ENCODE data around the gene TAF12.
"Not testable (repeated sequence)": the region's sequence is repeated elsewhere in the genome, so short reads cannot be mapped to it uniquely, and the experiment has no call there.

The TAF12 gene

DNA sequence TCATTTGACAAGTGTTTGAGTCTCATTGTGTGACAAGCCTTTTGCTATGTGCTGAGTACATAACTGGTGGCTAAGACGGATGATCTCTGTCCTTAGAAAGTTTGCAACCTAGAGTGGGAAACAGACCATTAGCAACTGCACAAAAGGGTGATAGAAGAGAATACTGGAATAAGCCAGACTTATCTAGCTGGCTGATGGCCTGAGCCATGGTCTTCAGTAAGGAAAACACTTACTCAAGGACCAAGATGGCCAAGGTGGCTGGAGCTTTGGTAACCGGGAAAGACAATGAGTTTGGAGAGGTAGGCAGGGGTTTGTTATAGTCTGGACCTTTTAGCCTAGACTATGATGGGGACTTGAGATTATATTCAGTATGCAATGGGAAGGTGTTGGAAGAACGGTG, 1.6 kb upstream of the TAF12 start:
- no peak for DNase-seq

DNA sequence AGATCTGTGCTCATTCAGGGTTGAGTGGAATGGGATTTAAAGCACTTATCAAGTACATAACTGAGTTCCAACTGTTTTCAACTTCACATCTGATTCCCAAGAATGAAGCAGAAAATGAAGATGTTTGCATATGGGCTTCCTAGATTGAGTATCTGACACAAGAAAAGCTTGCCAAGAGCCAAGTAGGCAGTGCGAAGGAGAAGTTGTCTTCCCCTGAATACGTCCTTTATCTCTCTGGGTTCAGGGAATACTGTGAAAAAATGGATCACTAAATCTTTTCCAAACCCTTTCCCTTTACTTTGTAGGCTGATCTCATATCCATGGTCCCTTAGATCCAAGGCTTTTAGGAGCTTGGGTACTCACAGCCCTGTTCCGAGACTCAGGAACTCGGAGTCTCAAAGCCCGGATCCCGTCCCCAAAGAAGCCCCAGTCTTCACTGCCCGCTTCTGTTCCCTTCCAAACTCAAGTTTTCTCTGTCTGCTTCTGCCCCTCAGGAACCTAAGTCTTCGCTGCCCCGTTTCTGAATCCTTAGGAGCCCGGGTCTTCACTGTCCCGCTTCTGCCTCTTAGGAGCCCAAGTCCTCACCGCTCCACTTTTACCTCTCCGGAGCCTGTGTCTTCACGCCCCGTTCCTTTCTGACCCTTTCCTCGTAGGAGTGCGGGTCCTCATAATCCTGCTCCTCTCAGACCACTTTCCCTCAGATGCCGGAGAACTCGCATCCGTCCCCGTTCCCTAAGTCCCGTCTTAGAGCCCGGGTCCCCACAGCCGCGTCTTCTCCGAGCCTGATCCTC, 616 bp downstream of the TAF12 start:
- DNase-seq, result no peak

DNA sequence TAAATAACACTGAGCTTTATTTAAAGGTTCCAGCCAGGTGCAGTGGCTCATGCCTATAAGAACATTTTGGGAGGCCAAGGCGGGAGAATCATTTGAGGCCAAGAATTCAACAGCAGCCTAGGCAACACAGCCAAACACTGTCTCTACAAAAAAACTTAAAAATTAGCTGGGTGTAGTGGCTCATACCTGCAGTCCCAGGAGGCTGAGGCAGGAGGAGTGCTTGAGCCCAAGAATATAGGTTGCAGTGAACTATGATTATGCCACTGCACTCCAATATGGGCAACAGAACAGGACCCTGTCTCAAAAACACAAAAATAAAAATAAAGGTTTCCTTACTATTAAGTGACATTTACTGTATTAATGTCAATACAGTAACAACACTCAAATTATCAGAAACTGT, 2.1 kb downstream of the TAF12 start:
- no peak for DNase-seq

DNA sequence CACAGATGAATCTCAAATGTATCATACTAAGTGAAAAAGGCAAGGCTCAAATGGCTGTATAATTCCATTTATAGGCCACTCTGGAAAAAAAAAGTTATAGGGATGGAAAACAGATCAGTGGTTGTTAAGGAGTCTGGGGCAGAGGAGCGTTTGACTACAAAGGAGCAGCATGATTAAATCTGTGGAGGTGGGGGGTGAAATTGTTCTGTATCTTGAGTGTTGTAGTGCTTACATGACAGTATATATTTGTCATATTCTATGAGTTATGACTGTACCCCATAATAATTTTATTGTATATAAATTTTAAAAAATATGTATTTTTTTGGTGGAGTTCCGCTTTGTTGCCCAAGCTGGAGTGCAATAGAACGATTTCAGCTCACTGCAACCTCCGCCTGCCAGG, 10.3 kb downstream of the TAF12 start:
- DNase-seq, result no peak

DNA sequence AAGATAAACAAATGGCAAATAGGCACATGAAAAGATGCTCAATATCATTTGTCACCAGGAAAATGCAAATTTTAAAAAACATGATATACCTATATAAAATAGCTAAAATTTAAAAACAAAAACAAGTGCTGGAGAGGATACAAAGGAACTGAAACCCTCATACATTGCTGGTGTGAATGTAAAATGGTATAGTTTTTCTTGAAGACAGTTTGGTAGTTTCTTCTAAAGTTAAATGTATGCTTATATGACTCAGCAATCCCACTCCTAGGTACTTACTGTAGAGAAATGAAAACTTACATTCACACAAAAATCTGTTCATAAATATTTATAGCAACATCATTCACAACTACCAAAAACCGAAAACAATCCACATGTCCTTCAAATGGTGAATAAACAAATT, 11.2 kb downstream of the TAF12 start:
- no peak for DNase-seq

DNA sequence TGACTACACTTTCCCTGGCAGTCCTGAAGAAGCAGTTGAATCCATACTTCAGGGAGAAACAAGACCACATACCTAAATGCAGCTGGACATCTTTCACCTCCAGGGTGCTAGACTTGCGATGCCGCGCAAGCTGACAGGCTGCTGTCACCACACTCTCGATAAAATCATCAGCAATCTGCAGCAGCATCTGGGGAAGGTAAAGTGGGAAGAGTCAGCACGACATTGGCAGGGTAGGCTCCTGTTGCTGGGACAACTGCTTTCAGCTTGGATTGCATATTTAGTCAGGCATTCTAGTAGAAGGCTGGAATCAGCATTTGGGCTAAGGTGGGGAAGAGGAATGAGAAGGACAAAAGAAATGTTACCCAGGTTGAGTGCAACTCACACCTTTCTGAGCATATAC, 29.7 kb downstream of the TAF12 start:
- DNase-seq, result no peak

DNA sequence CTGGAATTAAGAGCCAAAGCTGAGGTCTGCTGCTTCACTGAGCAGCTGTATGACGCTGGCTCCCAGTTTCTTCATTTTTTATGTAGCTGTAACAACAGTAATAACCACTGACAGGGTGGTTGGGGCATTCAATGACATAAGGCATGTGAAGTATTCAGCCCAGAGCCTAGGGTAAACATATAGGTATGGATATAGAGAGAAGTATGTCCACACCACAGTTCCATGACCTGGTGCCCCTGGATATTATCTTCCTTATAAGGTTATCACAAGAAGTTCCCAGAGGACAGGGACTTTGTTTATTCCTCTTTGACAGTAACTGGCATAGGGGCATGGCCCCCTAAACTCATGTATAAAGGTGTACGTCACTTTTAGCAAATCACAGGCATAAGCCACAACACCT, 36.1 kb downstream of the TAF12 start:
- DNase-seq, result no peak

DNA sequence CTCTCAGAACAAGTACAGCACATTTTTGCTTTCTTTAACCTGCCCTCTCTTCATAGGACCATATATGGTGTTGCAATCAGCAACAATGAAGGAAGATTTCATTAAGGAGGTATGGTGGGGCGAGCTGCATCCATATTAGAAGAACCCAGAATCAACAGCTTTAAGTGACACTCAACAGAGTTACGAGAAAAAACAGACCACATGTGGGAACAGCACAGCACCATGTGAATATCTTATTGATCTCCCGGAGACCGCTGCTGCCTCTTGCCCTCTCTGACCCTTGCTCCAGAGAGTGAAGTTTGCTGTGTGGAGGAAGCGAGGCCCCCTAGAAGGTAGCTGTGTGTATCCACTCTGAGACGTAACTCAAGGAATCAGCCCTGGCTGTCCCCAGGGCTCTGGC, 37.9 kb downstream of the TAF12 start:
- no peak for DNase-seq

DNA sequence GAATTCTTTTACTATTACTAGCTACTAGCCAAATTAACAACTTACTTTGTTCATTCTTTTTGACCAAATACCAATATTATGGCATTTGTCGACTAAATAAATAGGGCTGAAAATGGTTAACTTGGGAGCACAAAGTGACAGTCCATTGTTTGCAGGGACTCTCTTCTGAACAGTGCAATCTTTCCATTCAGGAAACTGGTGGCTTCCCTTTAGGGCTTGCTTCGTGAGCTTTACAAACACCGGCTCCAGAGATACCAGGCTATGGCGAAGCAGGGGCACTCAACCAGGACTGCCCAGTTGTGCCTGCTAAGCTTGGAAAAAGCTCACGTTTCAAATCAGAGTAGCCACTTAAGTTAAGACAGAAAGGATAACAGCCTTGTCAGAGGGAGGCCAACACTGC, 38.5 kb downstream of the TAF12 start:
- DNase-seq, result no peak

DNA sequence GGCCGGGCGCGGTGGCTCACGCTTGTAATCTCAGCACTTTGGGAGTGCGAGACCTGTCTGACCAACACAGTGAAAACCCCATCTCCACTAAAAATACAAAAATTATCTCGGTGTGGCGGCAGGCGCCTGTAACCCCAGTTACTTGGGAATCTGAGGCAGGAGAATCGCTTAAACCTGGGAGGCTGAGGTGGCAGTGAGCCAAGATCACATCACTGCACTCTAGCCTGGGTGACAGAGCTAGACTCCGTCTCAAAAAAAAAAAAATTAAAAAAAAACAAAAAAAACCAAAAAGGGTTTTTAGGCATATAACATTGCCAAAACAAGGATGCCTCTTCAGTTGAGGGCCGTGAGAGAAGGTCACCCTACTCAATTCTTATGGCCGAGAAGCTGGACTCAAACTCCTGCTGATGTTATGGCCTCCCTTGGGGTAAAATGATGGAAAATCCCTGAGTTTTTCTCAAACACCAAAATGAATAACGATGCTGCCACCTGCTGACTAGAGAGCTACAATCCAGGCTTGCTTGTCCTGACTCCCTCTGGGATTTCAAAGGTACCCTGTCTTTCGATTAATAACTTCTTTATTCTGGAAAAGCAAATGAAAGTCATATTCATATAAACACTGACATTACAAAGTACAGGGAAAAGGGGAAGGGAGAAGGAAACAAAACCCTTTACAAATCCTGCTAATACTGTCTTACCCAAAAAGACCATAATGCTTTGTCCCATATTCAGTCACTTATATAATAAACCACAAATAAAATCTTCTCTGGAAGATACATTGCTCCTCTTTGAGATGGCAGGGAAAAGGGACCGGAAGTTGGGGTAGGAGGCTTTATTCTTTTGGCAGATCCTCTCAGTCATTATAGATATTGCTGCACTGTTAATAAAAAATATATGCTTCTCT, 40.1 kb downstream of the TAF12 start:
- peak; percentile 49 for DNase-seq

DNA sequence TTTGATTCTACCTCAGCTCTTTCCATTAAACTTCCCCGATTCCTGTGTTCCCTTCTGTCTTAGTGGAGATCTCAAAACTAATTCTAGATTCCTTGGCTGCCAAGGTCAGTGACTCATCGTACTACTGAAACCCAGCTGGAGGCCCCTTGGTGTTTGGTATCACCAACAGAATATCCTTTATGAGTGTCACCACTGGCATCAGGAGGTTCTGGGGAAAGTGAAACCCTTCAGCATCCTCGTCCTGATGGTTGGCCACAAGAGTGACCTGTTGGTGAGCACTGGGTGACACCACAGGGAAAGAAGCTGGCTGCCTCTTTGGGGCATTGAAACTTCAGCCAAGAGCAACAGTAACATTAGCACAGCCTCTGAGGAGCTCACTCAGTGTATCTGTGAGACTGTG, 41.2 kb downstream of the TAF12 start:
- DNase-seq, result no peak

DNA sequence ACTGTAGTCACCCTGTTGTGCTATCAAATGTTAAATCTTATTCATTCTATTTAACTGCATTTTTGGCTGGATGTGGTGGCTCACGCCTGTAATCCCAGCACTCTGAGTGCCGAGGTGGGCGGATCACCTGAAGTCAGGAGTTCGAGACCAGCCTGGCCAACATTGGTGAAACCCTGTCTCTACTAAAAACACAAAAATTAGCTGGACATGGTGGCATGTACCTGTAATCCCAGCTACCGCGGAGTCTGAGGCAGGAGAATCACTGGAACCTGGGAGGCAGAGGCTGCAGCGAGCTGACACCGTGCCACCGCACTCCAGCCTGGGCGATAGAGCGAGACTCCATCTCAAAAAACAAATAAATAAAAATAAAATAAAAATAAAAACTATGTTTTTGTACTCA, 46.6 kb downstream of the TAF12 start:
- DNase-seq, result not testable (repeated sequence)

DNA sequence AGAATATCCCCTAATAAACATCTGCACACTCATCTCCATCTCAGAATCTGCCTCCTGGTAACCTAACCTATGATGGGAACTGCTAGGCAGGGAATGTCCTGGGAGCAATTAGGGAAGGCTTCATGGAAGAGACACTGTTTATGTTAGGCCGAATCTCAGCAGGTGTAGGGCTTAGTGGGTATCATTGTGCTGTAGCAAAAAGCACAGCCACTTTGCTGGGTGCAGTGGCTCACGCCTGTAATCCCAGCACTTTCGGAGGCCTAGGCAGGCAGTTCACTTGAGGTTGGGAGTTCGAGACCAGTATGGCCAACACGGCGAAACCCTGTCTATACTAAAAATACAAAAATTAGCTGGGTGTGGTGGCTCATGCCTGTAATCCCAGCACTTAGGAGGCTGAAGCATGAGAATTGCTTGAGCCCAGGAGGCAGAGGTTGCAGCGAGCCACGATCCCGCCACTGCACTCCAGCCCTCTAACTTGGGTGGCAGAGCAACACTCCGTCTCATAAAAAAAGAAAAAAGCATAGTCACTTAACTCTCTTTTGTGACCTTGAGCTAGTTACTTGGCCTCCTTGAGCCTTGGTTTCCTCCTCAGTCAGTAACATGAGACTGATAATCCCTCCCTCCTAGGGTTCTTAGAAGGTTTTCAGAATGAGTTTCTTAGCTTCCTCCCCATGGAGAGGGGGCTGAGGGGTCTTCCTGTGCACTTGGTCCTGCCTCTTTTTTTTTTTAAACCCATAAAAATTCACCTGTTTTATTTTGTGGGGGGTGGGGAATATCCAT, 47.3 kb downstream of the TAF12 start:
- DNase-seq, result no peak

DNA sequence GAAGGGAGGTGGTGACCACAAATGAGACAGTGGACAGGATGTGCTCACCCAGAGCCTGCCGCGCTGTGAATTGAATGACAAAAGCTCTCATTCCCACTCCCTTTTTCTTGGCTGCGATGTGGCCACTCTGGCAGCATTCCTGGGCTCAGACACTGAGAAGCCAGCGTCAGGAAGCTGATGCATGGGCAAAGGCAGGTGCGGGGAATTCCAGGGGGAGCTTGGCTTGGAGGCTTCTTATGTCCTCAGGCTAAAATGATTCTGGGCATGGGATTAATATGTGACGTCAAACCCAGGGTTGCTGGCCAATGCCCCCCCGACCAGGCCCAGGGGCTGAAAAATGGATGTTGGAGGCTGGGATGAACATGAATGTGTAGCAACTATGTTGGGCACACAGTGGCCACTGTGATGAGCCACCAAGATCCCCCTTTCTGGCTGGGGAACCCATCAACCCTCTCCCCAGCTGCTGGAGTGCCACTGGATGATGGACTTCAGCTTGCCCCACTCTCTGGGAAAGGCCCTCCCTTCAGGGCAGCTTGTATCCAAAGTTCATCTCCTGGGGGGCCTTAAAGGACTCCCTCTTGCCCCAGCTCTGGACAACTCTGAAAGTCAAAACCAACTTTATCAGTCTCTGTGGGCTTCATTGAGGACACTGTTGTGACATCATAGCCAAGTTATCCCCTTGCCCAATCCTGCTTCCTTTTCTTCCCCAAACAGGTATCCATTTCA, 48.0 kb downstream of the TAF12 start:
- DNase-seq, result not testable (repeated sequence)

DNA sequence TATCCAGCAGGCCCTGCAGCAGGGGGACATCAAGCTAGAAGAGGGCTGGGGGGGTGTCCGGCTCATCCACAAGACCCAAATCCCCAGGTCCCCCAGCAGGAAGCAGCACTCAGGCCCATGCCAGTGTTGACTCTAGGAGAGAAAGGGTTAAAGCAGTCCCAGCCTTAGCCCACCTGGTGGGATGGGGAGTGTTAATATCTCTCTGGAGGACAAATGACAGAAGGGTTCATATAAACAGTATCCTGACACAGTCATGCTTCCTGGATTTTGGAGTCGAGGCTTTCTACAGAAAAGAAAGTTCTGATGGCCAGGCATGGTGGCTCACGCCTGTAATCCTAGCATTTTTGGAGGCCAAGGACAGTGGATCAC, 48.9 kb downstream of the TAF12 start:
- DNase-seq, result not testable (repeated sequence)

DNA sequence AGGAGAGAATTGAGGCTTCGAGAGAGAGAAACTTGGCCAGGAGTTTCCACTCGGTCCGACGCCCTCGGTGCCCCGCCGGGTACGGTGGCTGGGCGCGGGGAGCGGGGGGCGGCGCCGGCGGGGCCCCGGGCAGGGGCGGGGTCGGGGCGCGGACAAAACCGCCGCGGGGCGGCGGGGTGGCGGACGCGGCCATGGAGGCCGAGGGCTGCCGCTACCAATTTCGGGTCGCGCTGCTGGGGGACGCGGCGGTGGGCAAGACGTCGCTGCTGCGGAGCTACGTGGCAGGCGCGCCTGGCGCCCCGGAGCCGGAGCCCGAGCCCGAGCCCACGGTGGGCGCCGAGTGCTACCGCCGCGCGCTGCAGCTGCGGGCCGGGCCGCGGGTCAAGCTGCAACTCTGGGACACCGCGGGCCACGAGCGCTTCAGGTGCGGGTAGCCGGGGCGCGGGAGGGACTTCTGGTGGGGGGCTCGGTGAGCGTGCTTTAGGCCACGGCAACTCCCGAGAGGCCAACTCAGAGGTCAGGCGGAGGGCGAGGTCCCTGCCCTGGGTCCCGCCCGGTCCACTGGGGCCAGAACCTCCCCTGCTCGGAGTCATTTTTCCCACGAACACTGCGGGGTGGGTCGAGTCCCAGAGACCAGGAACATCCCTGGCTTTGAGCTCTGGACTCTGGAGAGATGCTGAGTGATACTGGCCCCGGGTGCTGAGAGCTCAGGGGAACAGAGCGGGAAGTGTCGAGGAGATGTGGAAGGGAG, 50.4 kb downstream of the TAF12 start:
- DNase-seq, result no peak

DNA sequence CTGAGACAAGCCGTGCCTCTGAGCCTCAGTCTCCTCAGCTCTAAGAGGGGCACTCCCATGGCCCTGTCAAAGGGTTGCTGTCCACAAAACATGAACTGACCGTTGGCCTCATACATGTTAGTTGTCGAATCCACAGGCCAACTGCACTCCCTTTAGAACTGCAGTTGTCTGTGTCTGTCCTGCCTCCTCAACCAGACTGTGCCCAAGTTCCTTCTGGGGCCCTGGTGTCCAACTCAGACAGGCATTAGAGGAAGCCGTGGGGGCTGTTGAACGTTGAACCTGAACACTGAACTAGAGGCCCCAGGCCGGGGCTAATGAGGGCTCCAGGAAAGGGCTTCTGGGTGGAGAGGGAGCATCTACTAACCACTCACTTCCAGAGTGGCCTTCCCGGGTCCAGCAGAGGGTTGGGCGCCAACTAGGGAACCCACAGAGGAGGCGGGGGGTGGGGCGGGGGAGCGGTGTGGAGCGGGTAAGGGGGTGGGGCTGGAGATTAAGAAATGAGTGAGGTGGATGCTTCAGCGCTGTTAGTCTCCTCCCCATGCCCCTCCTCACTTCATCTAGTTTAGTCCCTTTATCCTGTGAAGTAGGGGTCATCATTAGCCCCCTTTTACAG, 51.1 kb downstream of the TAF12 start, which contains the start of gene RAB42:
Gene RAB42, plus strand, starts transcription at position 558 of the 613 bp plus-strand sequence. CDS start 247 bp downstream, outside the sequence.
- peak; percentile 36 for DNase-seq

DNA sequence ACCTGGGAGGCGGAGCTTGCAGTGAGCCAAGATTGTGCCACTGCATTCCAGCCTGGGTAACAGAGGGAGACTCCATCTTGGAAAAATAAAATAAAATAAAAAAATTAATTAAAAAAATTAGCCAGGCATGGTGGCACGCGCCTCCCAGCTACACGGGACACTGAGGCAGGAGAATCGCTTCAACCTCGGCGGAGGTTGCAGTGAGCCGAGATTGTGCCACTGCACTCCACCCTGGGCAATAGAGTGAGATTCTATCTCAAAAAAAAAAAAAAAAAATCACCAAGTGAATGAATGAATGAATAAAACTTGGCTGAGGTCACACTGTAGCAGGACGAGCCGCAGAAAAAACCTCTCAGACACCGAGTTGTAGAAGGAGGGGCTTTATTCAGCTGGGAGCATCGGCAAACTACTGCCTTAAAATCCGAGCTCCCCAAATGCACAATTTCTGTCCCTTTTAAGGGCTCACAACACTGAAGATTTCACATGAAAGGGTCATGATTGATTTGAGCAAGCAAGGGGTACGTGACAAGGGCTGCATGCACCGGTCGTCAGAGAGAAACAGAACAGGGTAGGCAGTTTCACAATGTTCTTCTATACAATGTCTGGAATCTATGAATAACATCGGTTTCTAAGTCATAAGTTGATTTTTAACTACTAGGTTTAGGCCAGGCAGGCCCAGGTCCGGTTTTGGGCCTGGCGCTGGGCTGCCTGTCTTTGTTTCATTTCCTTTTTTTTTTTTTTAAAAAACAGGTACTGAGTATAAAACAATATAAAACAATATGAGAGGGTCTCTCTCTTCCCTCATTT, 56.1 kb downstream of the TAF12 start:
- DNase-seq, result not testable (repeated sequence)

DNA sequence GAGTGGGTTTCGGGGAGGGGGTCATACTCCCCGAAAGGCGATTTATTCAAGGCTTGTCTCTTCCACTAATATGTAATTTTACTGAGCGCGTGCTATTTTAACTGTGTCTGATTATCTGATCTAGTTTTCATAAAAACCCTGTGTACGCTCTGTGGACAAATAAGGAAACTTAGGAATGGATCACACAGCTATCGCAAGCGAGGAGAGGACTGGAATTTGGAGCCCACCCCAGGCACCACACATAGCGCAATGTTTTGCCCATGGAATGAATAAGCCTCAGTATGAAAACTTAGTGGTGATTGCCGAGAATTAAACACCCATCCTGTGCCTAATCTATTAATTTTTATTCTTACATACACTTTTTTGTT, 60.6 kb downstream of the TAF12 start:
- peak; percentile 51 for DNase-seq

DNA sequence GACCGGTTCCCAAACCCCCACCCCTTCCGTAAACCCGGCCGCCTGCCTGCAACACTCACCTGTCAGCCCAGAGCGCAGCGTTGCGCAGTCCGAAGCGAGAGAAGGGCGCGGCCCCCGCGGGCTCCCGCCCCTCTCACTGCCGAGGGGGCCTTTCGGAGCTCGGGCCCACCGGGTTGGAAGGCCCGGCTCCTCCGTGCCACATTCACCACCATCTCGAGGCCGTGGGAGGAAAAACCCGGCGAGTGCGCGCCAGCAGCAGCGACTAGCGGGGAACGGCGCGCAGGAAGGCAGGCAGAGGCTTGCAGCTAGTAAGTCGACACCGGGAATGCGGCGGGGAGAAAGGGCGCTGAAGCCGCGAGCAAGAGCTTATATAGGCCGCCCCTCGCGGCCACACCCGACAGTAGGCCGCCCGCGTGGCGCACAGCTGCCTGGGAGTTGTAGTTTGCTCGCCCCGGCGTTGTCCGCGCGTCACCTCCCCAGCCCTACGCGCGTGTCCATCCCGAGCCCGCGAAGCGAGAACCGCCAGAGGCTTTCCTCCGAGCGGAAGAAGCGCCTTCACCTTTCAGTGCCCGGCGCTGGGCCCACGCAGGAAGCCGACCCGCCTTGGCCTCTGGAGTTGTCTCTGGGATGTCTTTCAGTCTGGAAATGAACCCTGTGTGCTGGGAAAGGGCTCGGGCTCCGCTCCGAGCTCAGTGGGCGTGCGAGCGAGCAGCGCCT, 61.2 kb downstream of the TAF12 start:
- peak; percentile 93 for DNase-seq
